ENCODE measurements around the gene ASIC1.
A peak's percentile ranks its signal among the peaks of the same experiment; 100 is the strongest.

ASIC1 gene

DNA sequence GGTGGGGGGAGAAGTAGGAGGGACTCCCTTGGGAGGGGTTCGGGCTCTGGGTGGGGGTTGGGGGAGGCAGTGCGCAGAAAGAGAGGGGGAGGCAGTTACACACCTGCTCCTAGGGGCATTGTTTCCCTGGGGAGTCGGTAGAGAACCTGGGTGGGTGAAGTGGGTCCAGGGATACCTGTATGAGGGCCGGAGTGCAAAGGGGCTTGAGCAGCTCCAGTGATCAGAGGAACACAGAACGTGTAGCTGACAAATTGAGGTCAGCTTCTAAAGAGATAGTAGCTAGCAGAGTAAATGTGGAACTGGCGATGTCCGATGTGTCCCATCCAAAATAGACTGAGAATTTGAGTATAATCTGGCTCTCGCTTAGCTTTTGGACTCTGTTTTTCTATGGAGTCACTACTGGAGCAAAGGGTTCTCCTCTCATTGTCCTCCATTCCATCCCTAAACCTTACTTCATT, 28.2 kb downstream of the ASIC1 start:
- no peaks in the 10 kb centered on the region for H3K9me3 ChIP-seq (ENCODE audit: control insufficient read depth, low read length)
- H3K4me3 ChIP-seq (ENCODE audit: extremely low read depth, insufficient read depth, low read length, poor library complexity, severe bottlenecking) = peak overlapping the region; percentile 72
- peaks cover 40% of the 10 kb centered on the region for H3K36me3 ChIP-seq (ENCODE audit: control insufficient read depth, insufficient read depth, low read length)
- H3K27ac ChIP-seq (ENCODE audit: low read depth, low read length, severe bottlenecking) = peak overlapping the region; percentile 90
- WGBS, 2 experiments (ENCODE audit: insufficient coverage in 2 of 2) = 20 to 28% methylated on average over 8 of the region's 8 CpGs
- peaks cover 17% of the 10 kb centered on the region for H3K4me1 ChIP-seq (ENCODE audit: control insufficient read depth, insufficient read depth, low read length, poor library complexity, severe bottlenecking)

DNA sequence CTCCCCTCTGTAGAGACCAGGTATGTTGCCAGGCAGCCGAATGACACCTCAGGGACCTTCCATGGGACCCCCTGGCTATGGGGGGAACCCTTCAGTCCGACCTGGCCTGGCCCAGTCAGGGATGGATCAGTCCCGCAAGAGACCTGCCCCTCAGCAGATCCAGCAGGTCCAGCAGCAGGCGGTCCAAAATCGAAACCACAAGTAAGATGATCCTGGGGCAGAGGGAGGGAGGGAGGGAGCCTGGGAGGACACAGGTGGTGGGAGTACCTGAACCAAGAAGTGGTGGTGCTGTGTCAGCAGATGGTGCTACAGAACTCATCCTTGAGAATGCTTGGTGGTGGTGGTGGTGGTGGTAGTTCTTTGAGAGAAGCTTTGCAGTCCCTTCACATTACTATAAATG, 28.8 kb downstream of the ASIC1 start:
- Histone ChIP-seq H3K4me3 (ENCODE audit: extremely low read depth, insufficient read depth, low read length, poor library complexity, severe bottlenecking) (peak overlapping the region; percentile 72), H3K9me3 (ENCODE audit: control insufficient read depth, low read length) (no peaks in the 10 kb centered on the region), H3K4me1 (ENCODE audit: control insufficient read depth, insufficient read depth, low read length, poor library complexity, severe bottlenecking) (peaks cover 17% of the 10 kb centered on the region), H3K27ac (ENCODE audit: low read depth, low read length, severe bottlenecking) (no peak overlapping the region), H3K36me3 (ENCODE audit: control insufficient read depth, insufficient read depth, low read length) (peaks cover 45% of the 10 kb centered on the region)
- WGBS, 2 experiments (ENCODE audit: insufficient coverage in 2 of 2) = 87 to 100% methylated on average over 1 to 5 of the region's 5 CpGs

DNA sequence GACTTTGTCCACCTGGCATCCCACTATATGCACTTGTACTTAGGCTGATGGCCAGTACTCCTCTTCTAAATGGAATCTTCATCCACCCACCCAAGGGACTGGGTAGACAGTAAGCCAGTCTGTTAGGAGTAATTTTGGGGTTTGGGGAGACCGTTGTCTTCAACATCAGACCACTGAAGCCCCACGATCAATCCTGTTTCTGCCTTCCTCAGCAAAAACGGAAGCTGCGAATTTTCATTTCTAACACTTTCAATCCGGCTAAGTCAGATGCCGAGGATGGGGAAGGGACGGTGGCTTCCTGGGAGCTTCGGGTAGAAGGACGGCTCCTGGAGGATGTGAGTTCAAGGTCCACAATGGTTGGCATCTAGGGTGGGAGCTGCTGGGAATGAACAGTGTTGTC, 29.8 kb downstream of the ASIC1 start:
- WGBS, 2 experiments (ENCODE audit: insufficient coverage in 2 of 2) = 96 to 98% methylated on average over 8 of the region's 9 CpGs

DNA sequence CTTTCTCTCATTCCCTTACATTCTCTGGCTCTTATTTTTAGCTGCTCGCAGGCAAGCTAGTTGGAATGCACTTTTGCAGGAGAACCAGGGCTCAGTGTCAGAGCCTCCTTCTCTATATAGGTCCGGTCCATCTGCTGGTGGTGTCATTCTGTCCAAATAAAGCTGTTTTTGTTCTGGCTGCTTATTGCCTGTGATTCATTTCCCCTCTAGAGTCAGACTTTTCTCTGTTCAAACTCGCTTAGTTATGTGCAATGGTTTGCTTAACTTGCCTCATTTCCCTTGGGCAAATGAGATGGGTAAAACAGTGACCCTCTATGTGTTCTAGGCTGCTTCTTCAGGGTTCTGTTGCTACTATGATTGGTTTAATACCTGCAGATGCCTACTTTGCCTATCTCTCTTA, 30.6 kb downstream of the ASIC1 start:
- H3K27ac ChIP-seq (ENCODE audit: low read depth, low read length, severe bottlenecking) = peak overlapping the region; percentile 1
- H3K9me3 ChIP-seq (ENCODE audit: control insufficient read depth, low read length) = no peaks in the 10 kb centered on the region
- H3K36me3 ChIP-seq (ENCODE audit: control insufficient read depth, insufficient read depth, low read length) = peaks cover 62% of the 10 kb centered on the region
- 88 to 100% methylated on average over 1 to 2 of the region's 3 CpGs for WGBS, 2 experiments (ENCODE audit: insufficient coverage in 2 of 2)
- no peak overlapping the region for H3K4me3 ChIP-seq (ENCODE audit: extremely low read depth, insufficient read depth, low read length, poor library complexity, severe bottlenecking)
- peaks cover 17% of the 10 kb centered on the region for H3K4me1 ChIP-seq (ENCODE audit: control insufficient read depth, insufficient read depth, low read length, poor library complexity, severe bottlenecking)

More for the DNA sequence above, 29.8 kb downstream of the ASIC1 start:
- no peaks in the 10 kb centered on the region for H3K9me3 ChIP-seq (ENCODE audit: control insufficient read depth, low read length)
- no peak overlapping the region for H3K4me3 ChIP-seq (ENCODE audit: extremely low read depth, insufficient read depth, low read length, poor library complexity, severe bottlenecking)
- peaks cover 55% of the 10 kb centered on the region for H3K36me3 ChIP-seq (ENCODE audit: control insufficient read depth, insufficient read depth, low read length)
- H3K27ac ChIP-seq (ENCODE audit: low read depth, low read length, severe bottlenecking) = no peak overlapping the region
- peaks cover 17% of the 10 kb centered on the region for H3K4me1 ChIP-seq (ENCODE audit: control insufficient read depth, insufficient read depth, low read length, poor library complexity, severe bottlenecking)

- H3K27ac ChIP-seq (ENCODE audit: low read depth, low read length, severe bottlenecking) = peak overlapping the region; percentile 1
- H3K4me1 ChIP-seq (ENCODE audit: control insufficient read depth, insufficient read depth, low read length, poor library complexity, severe bottlenecking) = peaks cover 17% of the 10 kb centered on the region
- no peaks in the 10 kb centered on the region for H3K9me3 ChIP-seq (ENCODE audit: control insufficient read depth, low read length)
- H3K4me3 ChIP-seq (ENCODE audit: extremely low read depth, insufficient read depth, low read length, poor library complexity, severe bottlenecking) = no peak overlapping the region
- peaks cover 70% of the 10 kb centered on the region for H3K36me3 ChIP-seq (ENCODE audit: control insufficient read depth, insufficient read depth, low read length)
- whole genome bisulfite sequencing, 2 experiments (ENCODE audit: insufficient coverage in 2 of 2) = 67 to 88% methylated on average over 1 to 3 of the region's 3 CpGs
These were observed 31.4 kb downstream of the ASIC1 start for GRCh38 chr12:50088577-50089335.

DNA sequence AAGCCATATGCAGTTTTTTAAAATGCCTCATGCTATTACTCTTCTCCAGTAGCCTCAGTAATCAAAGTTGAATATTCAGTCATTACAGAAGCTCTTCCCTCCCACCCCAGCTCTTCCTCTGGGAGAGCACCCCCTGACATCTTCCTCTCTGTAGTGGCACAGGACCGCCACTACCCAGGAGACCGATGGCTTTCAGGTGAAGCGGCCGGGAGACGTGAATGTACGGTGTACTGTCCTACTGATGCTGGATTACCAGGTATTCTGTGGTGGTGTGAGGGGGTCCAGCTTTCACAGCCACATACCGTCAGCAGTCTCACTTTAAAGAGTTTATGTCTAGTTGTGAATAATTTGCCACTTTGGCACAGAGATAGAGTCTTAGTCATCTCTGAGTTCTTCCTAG, 32.3 kb downstream of the ASIC1 start:
- Histone ChIP-seq H3K4me3 (ENCODE audit: extremely low read depth, insufficient read depth, low read length, poor library complexity, severe bottlenecking) (no peak overlapping the region), H3K27ac (ENCODE audit: low read depth, low read length, severe bottlenecking) (no peak overlapping the region), H3K9me3 (ENCODE audit: control insufficient read depth, low read length) (no peaks in the 10 kb centered on the region), H3K4me1 (ENCODE audit: control insufficient read depth, insufficient read depth, low read length, poor library complexity, severe bottlenecking) (peaks cover 17% of the 10 kb centered on the region), H3K36me3 (ENCODE audit: control insufficient read depth, insufficient read depth, low read length) (peaks cover 80% of the 10 kb centered on the region)
- 96 to 100% methylated on average over 2 to 4 of the region's 7 CpGs for WGBS, 2 experiments (ENCODE audit: insufficient coverage in 2 of 2)

GRCh38 chr12:50090391-50090790, 33.0 kb downstream of the ASIC1 start:
- H3K4me3 ChIP-seq (ENCODE audit: extremely low read depth, insufficient read depth, low read length, poor library complexity, severe bottlenecking) = no peak overlapping the region
- 91 to 98% methylated on average over 4 to 5 of the region's 5 CpGs for WGBS, 2 experiments (ENCODE audit: insufficient coverage in 2 of 2)
- H3K36me3 ChIP-seq (ENCODE audit: control insufficient read depth, insufficient read depth, low read length) = peaks cover 86% of the 10 kb centered on the region

GRCh38 chr12:50097952-50098351, 40.6 kb downstream of the ASIC1 start:
- H3K9me3 ChIP-seq (ENCODE audit: control insufficient read depth, low read length) = no peaks in the 10 kb centered on the region
- H3K4me1 ChIP-seq (ENCODE audit: control insufficient read depth, insufficient read depth, low read length, poor library complexity, severe bottlenecking) = peaks cover 6% of the 10 kb centered on the region
- H3K36me3 ChIP-seq (ENCODE audit: control insufficient read depth, insufficient read depth, low read length) = peaks cover 95% of the 10 kb centered on the region
- no peak overlapping the region for H3K4me3 ChIP-seq (ENCODE audit: extremely low read depth, insufficient read depth, low read length, poor library complexity, severe bottlenecking)
- H3K27ac ChIP-seq (ENCODE audit: low read depth, low read length, severe bottlenecking) = no peak overlapping the region
- WGBS, 2 experiments (ENCODE audit: insufficient coverage in 2 of 2) = 97 to 98% methylated on average over 6 of the region's 6 CpGs

More at GRCh38 chr12:50090391-50090790, 33.0 kb downstream of the ASIC1 start:
- Histone ChIP-seq H3K4me1 (ENCODE audit: control insufficient read depth, insufficient read depth, low read length, poor library complexity, severe bottlenecking) (peaks cover 17% of the 10 kb centered on the region), H3K9me3 (ENCODE audit: control insufficient read depth, low read length) (no peaks in the 10 kb centered on the region), H3K27ac (ENCODE audit: low read depth, low read length, severe bottlenecking) (no peak overlapping the region)

DNA sequence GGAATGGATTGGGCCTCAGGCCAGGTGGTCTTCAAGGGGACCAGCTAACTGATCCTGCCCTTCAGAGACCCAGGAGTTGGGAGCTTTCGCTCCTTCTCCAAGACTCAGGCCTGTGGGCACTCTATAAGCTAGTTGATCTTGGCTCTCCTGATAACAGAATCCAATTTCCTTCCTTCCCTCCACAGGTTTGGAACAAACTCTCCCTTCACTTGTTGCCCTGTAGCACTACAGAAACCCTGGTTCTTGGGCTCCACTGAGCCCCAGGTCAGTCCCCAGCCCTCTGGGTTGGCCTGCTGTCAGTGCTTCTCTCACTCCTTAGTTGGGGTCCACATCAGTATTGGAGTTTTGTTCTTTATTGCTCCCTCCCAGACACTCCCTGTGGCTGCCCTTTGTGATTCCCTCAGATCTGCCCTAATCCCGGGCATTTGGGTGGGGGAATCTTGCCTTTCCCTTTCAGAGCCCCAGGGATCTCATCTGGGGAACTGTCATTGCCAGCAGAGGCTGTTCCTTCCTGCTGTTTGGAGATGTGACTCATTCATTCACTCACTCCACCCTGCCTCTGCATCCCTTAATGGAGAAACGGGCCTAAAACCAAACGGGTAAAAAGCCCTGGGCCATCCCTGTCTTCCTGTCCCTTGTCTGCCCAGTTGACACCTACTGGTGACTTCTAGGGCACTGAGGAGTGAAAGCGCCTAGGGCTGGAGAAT, 42.1 kb downstream of the ASIC1 start:
- peaks cover 6% of the 10 kb centered on the region for H3K4me1 ChIP-seq (ENCODE audit: control insufficient read depth, insufficient read depth, low read length, poor library complexity, severe bottlenecking)
- H3K36me3 ChIP-seq (ENCODE audit: control insufficient read depth, insufficient read depth, low read length) = peaks cover 80% of the 10 kb centered on the region
- H3K9me3 ChIP-seq (ENCODE audit: control insufficient read depth, low read length) = no peaks in the 10 kb centered on the region
- peak overlapping the region; percentile 23 for H3K27ac ChIP-seq (ENCODE audit: low read depth, low read length, severe bottlenecking)
- 67 to 70% methylated on average over 4 of the region's 5 CpGs for WGBS, 2 experiments (ENCODE audit: insufficient coverage in 2 of 2)
- no peak overlapping the region for H3K4me3 ChIP-seq (ENCODE audit: extremely low read depth, insufficient read depth, low read length, poor library complexity, severe bottlenecking)

GRCh38 chr12:50100561-50100960, 43.2 kb downstream of the ASIC1 start:
- Histone ChIP-seq H3K36me3 (ENCODE audit: control insufficient read depth, insufficient read depth, low read length) (peaks cover 69% of the 10 kb centered on the region), H3K9me3 (ENCODE audit: control insufficient read depth, low read length) (no peaks in the 10 kb centered on the region), H3K4me3 (ENCODE audit: extremely low read depth, insufficient read depth, low read length, poor library complexity, severe bottlenecking) (no peak overlapping the region), H3K27ac (ENCODE audit: low read depth, low read length, severe bottlenecking) (no peak overlapping the region), H3K4me1 (ENCODE audit: control insufficient read depth, insufficient read depth, low read length, poor library complexity, severe bottlenecking) (peaks cover 6% of the 10 kb centered on the region)
- 94 to 100% methylated on average over 2 of the region's 3 CpGs for WGBS, 2 experiments (ENCODE audit: insufficient coverage in 2 of 2)

GRCh38 chr12:50101663-50102062, 44.3 kb downstream of the ASIC1 start:
- Histone ChIP-seq H3K27ac (ENCODE audit: low read depth, low read length, severe bottlenecking) (no peak overlapping the region), H3K9me3 (ENCODE audit: control insufficient read depth, low read length) (no peaks in the 10 kb centered on the region), H3K4me3 (ENCODE audit: extremely low read depth, insufficient read depth, low read length, poor library complexity, severe bottlenecking) (no peak overlapping the region), H3K36me3 (ENCODE audit: control insufficient read depth, insufficient read depth, low read length) (peaks cover 58% of the 10 kb centered on the region), H3K4me1 (ENCODE audit: control insufficient read depth, insufficient read depth, low read length, poor library complexity, severe bottlenecking) (peaks cover 6% of the 10 kb centered on the region)
- 80% methylated on average over 2 of the region's 3 CpGs; no CpG with 5 or more reads in 1 of the 2 experiments for WGBS, 2 experiments (ENCODE audit: insufficient coverage in 2 of 2)

All from mesodermal cell (in vitro differentiated cells).